Activated naive CD4-positive, alpha-beta T cell treated with anti-CD3 and anti-CD28 coated beads for 36 hours (primary cell): Measurements from ENCODE around the gene SLC9A9. TPM values are rescaled to one million over a fixed set of nuclear protein-coding genes. Genes with fewer than 3 reads are reported as not detected.

Experiments
- CTCF ChIA-PET: fragments of 350-600 bp; sonication (Branson Sonifier 250); formaldehyde crosslinking; loops from one replicate; lab custom pipeline; 2021; ENCODE audit warnings: antibody characterized with exemption; lab: Charles Lee
- DNase-seq: peaks from one replicate; pipeline ENCODE4 v3.0.0-alpha.2; 2020
- H3K27ac Mint-ChIP-seq: one replicate; pipeline ENCODE4 v1.8.0; 2021; ENCODE audit warnings: mild to moderate bottlenecking, mixed read lengths
- H3K27me3 Mint-ChIP-seq: one replicate; pipeline ENCODE4 v1.8.0; 2021; ENCODE audit warnings: low read depth, mixed read lengths
- H3K36me3 Mint-ChIP-seq: one replicate; pipeline ENCODE4 v1.8.0; 2021; ENCODE audit warnings: low read depth, mixed read lengths
- H3K4me1 Mint-ChIP-seq: one replicate; pipeline ENCODE4 v1.8.0; 2021; ENCODE audit warnings: low read depth, mixed read lengths
- H3K4me3 Mint-ChIP-seq: one replicate; pipeline ENCODE4 v1.8.0; 2021; ENCODE audit warnings: mild to moderate bottlenecking, moderate library complexity, mixed read lengths
- H3K9me3 Mint-ChIP-seq: one replicate; pipeline ENCODE4 v1.8.0; 2021; ENCODE audit warnings: mixed read lengths
- intact Hi-C: fragments of 100-400 bp; cut with micrococcal nuclease; formaldehyde crosslinking; loops from one replicate; pipeline ENCODE4 v1.15.1; 2023
- total RNA-seq, 2 experiments: library from RNA; stranded (reverse); gene quantifications; one replicate each; pipeline ENCODE4 v1.2.3, GENCODE V29; 2021

Gene SLC9A9
- total RNA-seq, 2 experiments from 2014 or later: 0.33 to 0.49 TPM

GRCh38 chr3:143597774-143598652, 250.3 kb downstream of the SLC9A9 start:
- Mint-ChIP-seq H3K9me3 (no peaks in the 10 kb centered on the region), H3K4me1 (no peaks in the 10 kb centered on the region), H3K27ac (no peak overlapping the region), H3K27me3 (no peaks in the 10 kb centered on the region), H3K36me3 (no peaks in the 10 kb centered on the region), H3K4me3 (no peak overlapping the region)
- intact Hi-C loops: no loop called here
- CTCF ChIA-PET: interaction anchor here (0.7 kb wide), 1 partner anchor 8 kb away, joined by 3 read pairs; no protein-coding TSS in a partner anchor
- DNase-seq: no peak

GRCh38 chr3:143596957-143597642, 251.2 kb downstream of the SLC9A9 start:
- intact Hi-C loops: no loop called here
- H3K9me3 Mint-ChIP-seq: no peaks in the 10 kb centered on the region
- H3K4me1 Mint-ChIP-seq: no peaks in the 10 kb centered on the region
- H3K36me3 Mint-ChIP-seq: no peaks in the 10 kb centered on the region
- no peak overlapping the region for H3K27ac Mint-ChIP-seq
- CTCF ChIA-PET: interaction anchor here (0.7 kb wide), 1 partner anchor 9 kb away, joined by 3 read pairs; no protein-coding TSS in a partner anchor
- no peaks in the 10 kb centered on the region for H3K27me3 Mint-ChIP-seq
- DNase-seq: no peak
- H3K4me3 Mint-ChIP-seq: no peak overlapping the region

- CTCF ChIA-PET: interaction anchor here (0.6 kb wide), 1 partner anchor 14 kb away, joined by 4 read pairs; no protein-coding TSS in a partner anchor
- Mint-ChIP-seq H3K4me3 (no peak overlapping the region), H3K9me3 (no peaks in the 10 kb centered on the region), H3K27ac (no peak overlapping the region), H3K4me1 (no peaks in the 10 kb centered on the region), H3K27me3 (no peaks in the 10 kb centered on the region), H3K36me3 (no peaks in the 10 kb centered on the region)
- no peak for DNase-seq
- intact Hi-C loops: no loop called here
Observed at GRCh38 chr3:143595456-143596077, 252.7 kb downstream of the SLC9A9 start.

GRCh38 chr3:143594206-143594605, 254.1 kb downstream of the SLC9A9 start:
- H3K36me3 Mint-ChIP-seq: no peaks in the 10 kb centered on the region
- H3K27ac Mint-ChIP-seq: no peak overlapping the region
- CTCF ChIA-PET: no interaction called here
- no peak overlapping the region for H3K4me3 Mint-ChIP-seq
- no peak for DNase-seq
- H3K27me3 Mint-ChIP-seq: no peaks in the 10 kb centered on the region
- no peaks in the 10 kb centered on the region for H3K4me1 Mint-ChIP-seq
- H3K9me3 Mint-ChIP-seq: no peaks in the 10 kb centered on the region
- intact Hi-C loops: no loop called here

GRCh38 chr3:143590660-143591059, 257.6 kb downstream of the SLC9A9 start:
- intact Hi-C loops: no loop called here
- peaks cover 7% of the 10 kb centered on the region for H3K4me1 Mint-ChIP-seq
- no peaks in the 10 kb centered on the region for H3K9me3 Mint-ChIP-seq
- no peak overlapping the region for H3K4me3 Mint-ChIP-seq
- H3K36me3 Mint-ChIP-seq: no peaks in the 10 kb centered on the region
- no peaks in the 10 kb centered on the region for H3K27me3 Mint-ChIP-seq
- DNase-seq: no peak
- CTCF ChIA-PET: interaction anchor here (1.5 kb wide), 1 partner anchor 157 kb away, joined by 3 read pairs; no protein-coding TSS in a partner anchor
- no peak overlapping the region for H3K27ac Mint-ChIP-seq

- intact Hi-C loops: no loop called here
- H3K27ac Mint-ChIP-seq: no peak overlapping the region
- CTCF ChIA-PET: interaction anchor here (0.8 kb wide), 1 partner anchor 27 kb away, joined by 4 read pairs; no protein-coding TSS in a partner anchor
- H3K4me1 Mint-ChIP-seq: peaks cover 10% of the 10 kb centered on the region
- H3K4me3 Mint-ChIP-seq: no peak overlapping the region
- no peaks in the 10 kb centered on the region for H3K9me3 Mint-ChIP-seq
- no peak for DNase-seq
- no peaks in the 10 kb centered on the region for H3K27me3 Mint-ChIP-seq
- H3K36me3 Mint-ChIP-seq: no peaks in the 10 kb centered on the region
Observed at GRCh38 chr3:143586576-143586975, 261.7 kb downstream of the SLC9A9 start.

GRCh38 chr3:143585720-143586456, 262.4 kb downstream of the SLC9A9 start:
- H3K27me3 Mint-ChIP-seq: no peaks in the 10 kb centered on the region
- no peaks in the 10 kb centered on the region for H3K9me3 Mint-ChIP-seq
- intact Hi-C loops: no loop called here
- peaks cover 12% of the 10 kb centered on the region for H3K4me1 Mint-ChIP-seq
- no peak overlapping the region for H3K27ac Mint-ChIP-seq
- CTCF ChIA-PET: interaction anchor here (0.8 kb wide), 1 partner anchor 28 kb away, joined by 4 read pairs; no protein-coding TSS in a partner anchor
- peak; percentile 27 for DNase-seq
- no peaks in the 10 kb centered on the region for H3K36me3 Mint-ChIP-seq
- no peak overlapping the region for H3K4me3 Mint-ChIP-seq

- no peak overlapping the region for H3K4me3 Mint-ChIP-seq
Observed at GRCh38 chr3:143584474-143584873, 263.8 kb downstream of the SLC9A9 start.

GRCh38 chr3:143581972-143582722, 266.1 kb downstream of the SLC9A9 start:
- H3K27ac Mint-ChIP-seq: no peak overlapping the region
- no peaks in the 10 kb centered on the region for H3K9me3 Mint-ChIP-seq
- H3K27me3 Mint-ChIP-seq: no peaks in the 10 kb centered on the region
- H3K36me3 Mint-ChIP-seq: no peaks in the 10 kb centered on the region
- no peak overlapping the region for H3K4me3 Mint-ChIP-seq
- intact Hi-C loops: no loop called here
- DNase-seq: no peak
- H3K4me1 Mint-ChIP-seq: peaks cover 12% of the 10 kb centered on the region
- CTCF ChIA-PET: interaction anchor here (0.6 to 1.2 kb wide), 2 partner anchors 12 to 14 kb away, joined by 3 to 4 read pairs; no protein-coding TSS in a partner anchor

More at GRCh38 chr3:143584474-143584873, 263.8 kb downstream of the SLC9A9 start:
- CTCF ChIA-PET: no interaction called here
- peaks cover 12% of the 10 kb centered on the region for H3K4me1 Mint-ChIP-seq
- no peaks in the 10 kb centered on the region for H3K27me3 Mint-ChIP-seq
- no peak for DNase-seq
- H3K27ac Mint-ChIP-seq: no peak overlapping the region
- no peaks in the 10 kb centered on the region for H3K36me3 Mint-ChIP-seq
- intact Hi-C loops: no loop called here
- H3K9me3 Mint-ChIP-seq: no peaks in the 10 kb centered on the region

- no peak overlapping the region for H3K27ac Mint-ChIP-seq
- no peak for DNase-seq
- intact Hi-C loops: no loop called here
- no peaks in the 10 kb centered on the region for H3K9me3 Mint-ChIP-seq
- no peaks in the 10 kb centered on the region for H3K36me3 Mint-ChIP-seq
- peaks cover 5% of the 10 kb centered on the region for H3K4me1 Mint-ChIP-seq
- H3K27me3 Mint-ChIP-seq: no peaks in the 10 kb centered on the region
- CTCF ChIA-PET: no interaction called here
- H3K4me3 Mint-ChIP-seq: no peak overlapping the region
Observed at GRCh38 chr3:143578810-143579435, 269.3 kb downstream of the SLC9A9 start.
